Keratinocyte (primary cell): ENCODE results near the gene DOC2A. TPM values are rescaled to one million over a fixed set of nuclear protein-coding genes. Genes with fewer than 3 reads are reported as not detected.

Experiments
- DNase-seq: peaks from one replicate; pipeline ENCODE4 v3.0.0-alpha.2; 2011; ENCODE audit warnings: low read depth, missing footprints, low spot score
- FAIRE-seq: peaks from 2 replicates; lab custom pipeline; 2011; peaks lifted over from hg19 to GRCh38; lab: Jason Lieb, UNC
- H2AFZ ChIP-seq: 2 replicates; pipeline ENCODE4 v1.6.0; 2012; ENCODE audit warnings: low read length, control low read depth, inconsistent platforms; ENCODE audit not compliant: control insufficient read depth
- H3K27ac ChIP-seq: 2 replicates; pipeline ENCODE4 v1.5.1; 2011; ENCODE audit warnings: low read length; ENCODE audit not compliant: control insufficient read depth, insufficient read depth
- H3K27me3 ChIP-seq: 3 replicates; pipeline ENCODE4 v1.6.0; 2011; ENCODE audit warnings: low read length; ENCODE audit not compliant: control insufficient read depth, insufficient read depth; ENCODE audit errors: extremely low read depth
- H3K36me3 ChIP-seq, 2 experiments: 2 replicates in 1 of 2; 3 replicates in 1 of 2; pipeline ENCODE4 v1.5.1; 2011; ENCODE audit warnings: low read length in 2 of 2, mild to moderate bottlenecking in 1 of 2; ENCODE audit not compliant: control insufficient read depth in 2 of 2, insufficient read depth in 2 of 2; ENCODE audit errors: extremely low read depth in 1 of 2
- H3K4me1 ChIP-seq: 3 replicates; pipeline ENCODE4 v1.5.1; 2011; ENCODE audit warnings: low read length; ENCODE audit not compliant: control insufficient read depth, insufficient read depth; ENCODE audit errors: extremely low read depth
- H3K4me2 ChIP-seq: 3 replicates; pipeline ENCODE4 v1.6.0; 2011; ENCODE audit warnings: low read depth, low read length; ENCODE audit not compliant: control insufficient read depth, insufficient read depth; ENCODE audit errors: extremely low read depth
- H3K4me3 ChIP-seq, 3 experiments: fragments of 200-600 bp in 1 of 3; sonication (generic) in 1 of 3; 2 replicates in 2 of 3; 3 replicates in 1 of 3; pipeline ENCODE4 v1.5.1; 2011 to 2016; ENCODE audit warnings: low read length in 3 of 3, mild to moderate bottlenecking in 3 of 3, control low read depth in 2 of 3, inconsistent platforms in 1 of 3, low read depth in 1 of 3, mixed read lengths in 1 of 3, mixed run types in 1 of 3, moderate library complexity in 1 of 3; ENCODE audit not compliant: control insufficient read depth in 2 of 3, insufficient read depth in 2 of 3; ENCODE audit errors: extremely low read depth in 1 of 3
- H3K79me2 ChIP-seq: 2 replicates; pipeline ENCODE4 v1.6.0; 2012; ENCODE audit warnings: low read length; ENCODE audit not compliant: control insufficient read depth, insufficient read depth
- H3K9ac ChIP-seq: 3 replicates; pipeline ENCODE4 v1.6.0; 2011; ENCODE audit warnings: low read length; ENCODE audit not compliant: control insufficient read depth, insufficient read depth; ENCODE audit errors: extremely low read depth
- H3K9me1 ChIP-seq: 3 replicates; pipeline ENCODE4 v1.6.0; 2011; ENCODE audit warnings: low read length; ENCODE audit not compliant: control insufficient read depth, insufficient read depth; ENCODE audit errors: extremely low read depth
- H3K9me3 ChIP-seq: 2 replicates; pipeline ENCODE4 v1.5.1; 2012; ENCODE audit warnings: low read depth, low read length; ENCODE audit not compliant: control insufficient read depth
- H4K20me1 ChIP-seq: 3 replicates; pipeline ENCODE4 v1.6.0; 2011; ENCODE audit warnings: low read length; ENCODE audit not compliant: control insufficient read depth, insufficient read depth; ENCODE audit errors: extremely low read depth
- CTCF ChIP-seq, 3 experiments: IDR thresholded peaks in 1 of 3; conservative IDR thresholded peaks in 1 of 3; optimal IDR thresholded peaks in 1 of 3; 2 replicates in 2 of 3; 3 replicates in 1 of 3; pipeline versions ENCODE3 to v1.5.1; 2011; ENCODE audit warnings: low read length in 3 of 3, mild to moderate bottlenecking in 3 of 3, moderate library complexity in 2 of 3, control low read depth in 1 of 3, inconsistent platforms in 1 of 3; ENCODE audit not compliant: insufficient read depth in 2 of 3; ENCODE audit errors: extremely low read depth in 1 of 3
- EZH2 ChIP-seq: IDR thresholded peaks from one replicate; pipeline ENCODE4 v1.6.1; 2012; ENCODE audit warnings: inconsistent platforms, mild to moderate bottlenecking, low read length, moderate library complexity
- dilution Hi-C: fragments of 300-500 bp; cut with MboI; formaldehyde crosslinking; loops from one replicate; pipeline ENCODE4 v1.7.0; 2020; ENCODE audit warnings: low sequenced_read_pairs; ENCODE audit not compliant: extremely low pct_ligation_motif_present
- polyA plus RNA-seq, 5 experiments: library from polyadenylated mRNA; depleted of rRNA in 3 of 5; stranded (reverse) in 3 of 5; stranded (forward) in 1 of 5; unstranded in 1 of 5; fragments of >200 nt; gene quantifications; 1 replicate in 1 of 5; 2 replicates in 3 of 5; 3 replicates in 1 of 5; pipeline versions ENCODE4 v1.2.1 to v1.2.3, GENCODE V29; 2011 to 2012; ENCODE audit warnings: missing spikeins in 2 of 5, low read depth in 1 of 5, low replicate concordance in 1 of 5

The DOC2A gene
- polyA plus RNA-seq, 1 donor (not counting 4 experiments of a cell fraction or from before 2014, with no cell fraction given): 0.26 TPM

- no peak for FAIRE-seq
- no peaks in the 10 kb centered on the region for H3K79me2 ChIP-seq
- peaks cover 3% of the 10 kb centered on the region for H3K4me1 ChIP-seq
- H3K36me3 ChIP-seq: no peaks in the 10 kb centered on the region
- no peak for DNase-seq
- dilution Hi-C loops: no loop called here
- no peaks in the 10 kb centered on the region for H4K20me1 ChIP-seq
- no peaks in the 10 kb centered on the region for H3K9me3 ChIP-seq
- no peak overlapping the region for H3K4me2 ChIP-seq
- no peak overlapping the region for H2AFZ ChIP-seq
- no peak overlapping the region for H3K27ac ChIP-seq
- H3K27me3 ChIP-seq: no peaks in the 10 kb centered on the region
- H3K9me1 ChIP-seq: no peaks in the 10 kb centered on the region
- H3K9ac ChIP-seq: no peak overlapping the region
- TF ChIP-seq EZH2: no peak
- no peak for TF ChIP-seq CTCF (optimal IDR thresholded peaks at IDR 0.05 in 1 of 3, IDR thresholded peaks at IDR 0.05 in 1 of 3, conservative IDR thresholded peaks at IDR 0.05 in 1 of 3; ENCODE audit: extremely low read depth in 1 of 3, insufficient read depth in 2 of 3, low read length in 3 of 3)
- no peak overlapping the region for H3K4me3 ChIP-seq
Observed at GRCh38 chr16:30046588-30046987, 35.8 kb upstream of the DOC2A start.

GRCh38 chr16:30046178-30046577 is 35.4 kb upstream of the DOC2A start:
- no peak overlapping the region for H3K9ac ChIP-seq
- FAIRE-seq (no peak), DNase-seq (no peak)
- no peak overlapping the region for H2AFZ ChIP-seq
- dilution Hi-C loops: no loop called here
- no peaks in the 10 kb centered on the region for H4K20me1 ChIP-seq
- H3K79me2 ChIP-seq: no peaks in the 10 kb centered on the region
- no peaks in the 10 kb centered on the region for H3K36me3 ChIP-seq
- H3K27ac ChIP-seq: no peak overlapping the region
- no peak overlapping the region for H3K4me2 ChIP-seq
- no peaks in the 10 kb centered on the region for H3K9me3 ChIP-seq
- no peaks in the 10 kb centered on the region for H3K27me3 ChIP-seq
- H3K4me1 ChIP-seq: peaks cover 3% of the 10 kb centered on the region
- TF ChIP-seq EZH2 (no peak), CTCF (optimal IDR thresholded peaks at IDR 0.05 in 1 of 3, IDR thresholded peaks at IDR 0.05 in 1 of 3, conservative IDR thresholded peaks at IDR 0.05 in 1 of 3; ENCODE audit: extremely low read depth in 1 of 3, insufficient read depth in 2 of 3, low read length in 3 of 3) (no peak)
- no peak overlapping the region for H3K4me3 ChIP-seq
- H3K9me1 ChIP-seq: no peaks in the 10 kb centered on the region
